ENCODE data around the gene ERICH4. TPM values are rescaled to one million over a fixed set of nuclear protein-coding genes. Genes with fewer than 3 reads are reported as not detected.

Gene ERICH4
- total RNA-seq, 2 donors from 2014 or later, result not detected

- no peak for DNase-seq
- H3K9me3 Mint-ChIP-seq, result no peaks in the 10 kb centered on the region
- Histone ChIP-seq H3K36me3 (ENCODE audit: control insufficient read depth, insufficient read depth, low read length) (no peaks in the 10 kb centered on the region), H3K9me3 (ENCODE audit: control insufficient read depth, low read length) (no peaks in the 10 kb centered on the region), H3K4me1 (ENCODE audit: control insufficient read depth, insufficient read depth, low read length) (peaks cover 7% of the 10 kb centered on the region), H3K27ac (ENCODE audit: low read depth, low read length) (no peak overlapping the region), H3K9ac (ENCODE audit: extremely low read depth, low read length, poor library complexity, severe bottlenecking) (no peak overlapping the region), H3K4me3 (ENCODE audit: low read length) (no peak overlapping the region), H3K27me3 (ENCODE audit: control insufficient read depth, insufficient read depth, low read length, poor library complexity, severe bottlenecking) (no peaks in the 10 kb centered on the region)
- peaks cover 17% of the 10 kb centered on the region for H3K4me1 Mint-ChIP-seq
- 94% methylated on average over 11 of the region's 12 CpGs for WGBS, 2 experiments (ENCODE audit: insufficient coverage in 1 of 2, insufficient read length in 1 of 2)
- no peak overlapping the region for H3K4me3 Mint-ChIP-seq
- no peak overlapping the region for H3K27ac Mint-ChIP-seq
- H3K27me3 Mint-ChIP-seq (ENCODE audit: insufficient read depth), result no peaks in the 10 kb centered on the region
- no peak for TF ChIP-seq CTCF (conservative IDR thresholded peaks at IDR 0.05)
- H3K36me3 Mint-ChIP-seq (ENCODE audit: low read depth), result peaks cover 4% of the 10 kb centered on the region
These were observed 39.6 kb upstream of the ERICH4 start for GRCh38 chr19:41403181-41403970.

- no peaks in the 10 kb centered on the region for H3K27me3 ChIP-seq (ENCODE audit: control insufficient read depth, insufficient read depth, low read length, poor library complexity, severe bottlenecking)
- H3K27ac ChIP-seq (ENCODE audit: low read depth, low read length), result no peak overlapping the region
- Mint-ChIP-seq H3K4me3 (no peak overlapping the region), H3K36me3 (ENCODE audit: low read depth) (peaks cover 9% of the 10 kb centered on the region), H3K4me1 (peaks cover 16% of the 10 kb centered on the region), H3K27me3 (ENCODE audit: insufficient read depth) (no peaks in the 10 kb centered on the region), H3K27ac (no peak overlapping the region), H3K9me3 (no peaks in the 10 kb centered on the region)
- 90 to 95% methylated on average over 3 to 6 of the region's 6 CpGs for WGBS, 2 experiments (ENCODE audit: insufficient coverage in 1 of 2, insufficient read length in 1 of 2)
- no peak overlapping the region for H3K9ac ChIP-seq (ENCODE audit: extremely low read depth, low read length, poor library complexity, severe bottlenecking)
- H3K4me1 ChIP-seq (ENCODE audit: control insufficient read depth, insufficient read depth, low read length), result peaks cover 4% of the 10 kb centered on the region
- no peak overlapping the region for H3K4me3 ChIP-seq (ENCODE audit: low read length)
- H3K36me3 ChIP-seq (ENCODE audit: control insufficient read depth, insufficient read depth, low read length), result no peaks in the 10 kb centered on the region
- peak; percentile 58 for DNase-seq
- no peak for TF ChIP-seq CTCF (conservative IDR thresholded peaks at IDR 0.05)
- no peaks in the 10 kb centered on the region for H3K9me3 ChIP-seq (ENCODE audit: control insufficient read depth, low read length)
These were observed 37.2 kb upstream of the ERICH4 start for GRCh38 chr19:41405776-41406175.

GRCh38 chr19:41407271-41407670 is 35.7 kb upstream of the ERICH4 start:
- H3K9me3 ChIP-seq (ENCODE audit: control insufficient read depth, low read length), result no peaks in the 10 kb centered on the region
- Mint-ChIP-seq H3K4me1 (peaks cover 16% of the 10 kb centered on the region), H3K9me3 (no peaks in the 10 kb centered on the region), H3K27ac (peak overlapping the region; percentile 97), H3K27me3 (ENCODE audit: insufficient read depth) (no peaks in the 10 kb centered on the region), H3K36me3 (ENCODE audit: low read depth) (peaks cover 13% of the 10 kb centered on the region), H3K4me3 (no peak overlapping the region)
- no peaks in the 10 kb centered on the region for H3K27me3 ChIP-seq (ENCODE audit: control insufficient read depth, insufficient read depth, low read length, poor library complexity, severe bottlenecking)
- no peak overlapping the region for H3K4me3 ChIP-seq (ENCODE audit: low read length)
- DNase-seq, result peak; percentile 92
- H3K4me1 ChIP-seq (ENCODE audit: control insufficient read depth, insufficient read depth, low read length), result peaks cover 4% of the 10 kb centered on the region
- no peaks in the 10 kb centered on the region for H3K36me3 ChIP-seq (ENCODE audit: control insufficient read depth, insufficient read depth, low read length)
- WGBS, 2 experiments (ENCODE audit: insufficient coverage in 1 of 2, insufficient read length in 1 of 2), result 28 to 29% methylated on average over 1 to 4 of the region's 4 CpGs
- peak overlapping the region; percentile 85 for H3K27ac ChIP-seq (ENCODE audit: low read depth, low read length)
- TF ChIP-seq CTCF (conservative IDR thresholded peaks at IDR 0.05), result peak; percentile 39
- H3K9ac ChIP-seq (ENCODE audit: extremely low read depth, low read length, poor library complexity, severe bottlenecking), result peak overlapping the region; percentile 50
